ENCODE results near the gene INPP5B. TPM values are rescaled to one million over a fixed set of nuclear protein-coding genes. Genes with fewer than 3 reads are reported as not detected.

INPP5B gene
- total and polyA plus RNA-seq, 2 of the 13 experiments (the other 11 are each of a cell fraction or from before 2014, with no cell fraction given): 9.0 to 9.8 TPM

- Histone ChIP-seq H3K4me1 (ENCODE audit: insufficient read depth, low read length) (peaks cover 12% of the 10 kb centered on the region), H3K9ac (ENCODE audit: insufficient read depth, low read depth, low read length) (no peak overlapping the region), H3K9me3 (ENCODE audit: low read length) (no peaks in the 10 kb centered on the region), H3K36me3 (replicated peaks in 1 of 2; ENCODE audit: control insufficient read depth in 1 of 2, insufficient read depth in 2 of 2, low read length in 2 of 2) (no peaks in the 10 kb centered on the region), H3K4me2 (ENCODE audit: low read depth, low read length) (no peak overlapping the region), H3K27me3 (ENCODE audit: control insufficient read depth in 1 of 2, insufficient read depth in 2 of 2, low read length in 2 of 2) (no peaks in the 10 kb centered on the region), H2AFZ (ENCODE audit: low read length) (no peak overlapping the region), H3K4me3 (replicated peaks in 1 of 3; ENCODE audit: insufficient read depth in 1 of 3, low read depth in 2 of 3, low read length in 3 of 3) (no peak overlapping the region), H4K20me1 (ENCODE audit: insufficient read depth, low read length) (no peaks in the 10 kb centered on the region; the same call in 1 of the 2 replicates), H3K27ac (ENCODE audit: extremely low read length, insufficient read depth, low read length) (no peak overlapping the region), H3K79me2 (ENCODE audit: insufficient read depth, low read length) (peaks cover 6% of the 10 kb centered on the region)
- in situ Hi-C loops (cut with HindIII; ENCODE audit: extremely low pct_ligation_motif_present, low pct_unique_long_range_greater_than_20kb) (no loop called here), intact Hi-C loops (cut with micrococcal nuclease; ENCODE audit: unreplicated experiment) (no loop called here)
- TF ChIP-seq RBAK (CRISPR knock-in tag; IDR thresholded peaks at IDR 0.05) (no peak), ZNF264 (CRISPR knock-in tag; IDR thresholded peaks at IDR 0.05) (no peak), SNAPC5 (CRISPR knock-in tag; IDR thresholded peaks at IDR 0.05; ENCODE audit: borderline replicate concordance) (no peak), PRDM15 (CRISPR knock-in tag; IDR thresholded peaks at IDR 0.05) (0 out of 2 replicates have a peak, but pooled peaks have one; percentile 20), GTF3A (CRISPR knock-in tag; conservative IDR thresholded peaks at IDR 0.05) (no peak), ZNF484 (CRISPR knock-in tag; IDR thresholded peaks at IDR 0.05; ENCODE audit: borderline replicate concordance, low read depth) (no peak), ETV5 (CRISPR knock-in tag; IDR thresholded peaks at IDR 0.05; ENCODE audit: borderline replicate concordance) (no peak)
- TF ChIP-seq, protein P1, sequence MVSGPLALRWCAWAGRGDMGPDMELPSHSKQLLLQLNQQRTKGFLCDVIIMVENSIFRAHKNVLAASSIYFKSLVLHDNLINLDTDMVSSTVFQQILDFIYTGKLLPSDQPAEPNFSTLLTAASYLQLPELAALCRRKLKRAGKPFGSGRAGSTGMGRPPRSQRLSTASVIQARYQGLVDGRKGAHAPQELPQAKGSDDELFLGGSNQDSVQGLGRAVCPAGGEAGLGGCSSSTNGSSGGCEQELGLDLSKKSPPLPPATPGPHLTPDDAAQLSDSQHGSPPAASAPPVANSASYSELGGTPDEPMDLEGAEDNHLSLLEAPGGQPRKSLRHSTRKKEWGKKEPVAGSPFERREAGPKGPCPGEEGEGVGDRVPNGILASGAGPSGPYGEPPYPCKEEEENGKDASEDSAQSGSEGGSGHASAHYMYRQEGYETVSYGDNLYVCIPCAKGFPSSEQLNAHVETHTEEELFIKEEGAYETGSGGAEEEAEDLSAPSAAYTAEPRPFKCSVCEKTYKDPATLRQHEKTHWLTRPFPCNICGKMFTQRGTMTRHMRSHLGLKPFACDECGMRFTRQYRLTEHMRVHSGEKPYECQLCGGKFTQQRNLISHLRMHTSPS (CRISPR knock-in tag; IDR thresholded peaks at IDR 0.05; ENCODE audit: low read depth): no peak
- ATAC-seq (no peak), DNase-seq (ENCODE audit: low spot score) (no peak), FAIRE-seq (no peak)
- ChIA-PET CTCF (ENCODE audit: low intra/inter-chr PET ratio, low total read pairs) (no interaction called here), POLR2A (no interaction called here)
- WGBS (ENCODE audit: low lambda C conversion rate): 88% methylated on average over 13 of the region's 13 CpGs
- no TSS peak for BruUV-seq (replicated peaks)
Measured at GRCh38 chr1:37926038-37926924, 20.6 kb downstream of the INPP5B start.
